Measurements from ENCODE around the gene MCUB.

MCUB gene

GRCh38 chr4:109730619-109731545 is 170.8 kb downstream of the MCUB start:
- no peak for DNase-seq

- no peak for DNase-seq
Measured at GRCh38 chr4:109733728-109734127, 173.7 kb downstream of the MCUB start.

- no peak for DNase-seq
Measured at GRCh38 chr4:109735566-109736365, 175.7 kb downstream of the MCUB start.
